GM18909 (cell line): ENCODE measurements around the gene PXDN.
A peak's percentile ranks its signal among the peaks of the same experiment; 100 is the strongest.
"Not testable (repeated sequence)": the region's sequence is repeated elsewhere in the genome, so short reads cannot be mapped to it uniquely, and the experiment has no call there.

Source experiments
- ATAC-seq: cut with Tn5 transposase; IDR thresholded peaks from one replicate; pipeline ENCODE4 v1.9.1; 2021; ENCODE audit warnings: mild to moderate bottlenecking; ENCODE audit not compliant: unreplicated experiment, poor library complexity

Gene PXDN, protein sequence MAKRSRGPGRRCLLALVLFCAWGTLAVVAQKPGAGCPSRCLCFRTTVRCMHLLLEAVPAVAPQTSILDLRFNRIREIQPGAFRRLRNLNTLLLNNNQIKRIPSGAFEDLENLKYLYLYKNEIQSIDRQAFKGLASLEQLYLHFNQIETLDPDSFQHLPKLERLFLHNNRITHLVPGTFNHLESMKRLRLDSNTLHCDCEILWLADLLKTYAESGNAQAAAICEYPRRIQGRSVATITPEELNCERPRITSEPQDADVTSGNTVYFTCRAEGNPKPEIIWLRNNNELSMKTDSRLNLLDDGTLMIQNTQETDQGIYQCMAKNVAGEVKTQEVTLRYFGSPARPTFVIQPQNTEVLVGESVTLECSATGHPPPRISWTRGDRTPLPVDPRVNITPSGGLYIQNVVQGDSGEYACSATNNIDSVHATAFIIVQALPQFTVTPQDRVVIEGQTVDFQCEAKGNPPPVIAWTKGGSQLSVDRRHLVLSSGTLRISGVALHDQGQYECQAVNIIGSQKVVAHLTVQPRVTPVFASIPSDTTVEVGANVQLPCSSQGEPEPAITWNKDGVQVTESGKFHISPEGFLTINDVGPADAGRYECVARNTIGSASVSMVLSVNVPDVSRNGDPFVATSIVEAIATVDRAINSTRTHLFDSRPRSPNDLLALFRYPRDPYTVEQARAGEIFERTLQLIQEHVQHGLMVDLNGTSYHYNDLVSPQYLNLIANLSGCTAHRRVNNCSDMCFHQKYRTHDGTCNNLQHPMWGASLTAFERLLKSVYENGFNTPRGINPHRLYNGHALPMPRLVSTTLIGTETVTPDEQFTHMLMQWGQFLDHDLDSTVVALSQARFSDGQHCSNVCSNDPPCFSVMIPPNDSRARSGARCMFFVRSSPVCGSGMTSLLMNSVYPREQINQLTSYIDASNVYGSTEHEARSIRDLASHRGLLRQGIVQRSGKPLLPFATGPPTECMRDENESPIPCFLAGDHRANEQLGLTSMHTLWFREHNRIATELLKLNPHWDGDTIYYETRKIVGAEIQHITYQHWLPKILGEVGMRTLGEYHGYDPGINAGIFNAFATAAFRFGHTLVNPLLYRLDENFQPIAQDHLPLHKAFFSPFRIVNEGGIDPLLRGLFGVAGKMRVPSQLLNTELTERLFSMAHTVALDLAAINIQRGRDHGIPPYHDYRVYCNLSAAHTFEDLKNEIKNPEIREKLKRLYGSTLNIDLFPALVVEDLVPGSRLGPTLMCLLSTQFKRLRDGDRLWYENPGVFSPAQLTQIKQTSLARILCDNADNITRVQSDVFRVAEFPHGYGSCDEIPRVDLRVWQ (N-terminal part only)

GRCh38 chr2:1744446-1745170 lies at the start of gene PXDN:
PXDN (minus strand) TSS chr2:1744515; CDS start chr2:1744455, 60 bp downstream.
- peak; percentile 56 for ATAC-seq

DNA sequence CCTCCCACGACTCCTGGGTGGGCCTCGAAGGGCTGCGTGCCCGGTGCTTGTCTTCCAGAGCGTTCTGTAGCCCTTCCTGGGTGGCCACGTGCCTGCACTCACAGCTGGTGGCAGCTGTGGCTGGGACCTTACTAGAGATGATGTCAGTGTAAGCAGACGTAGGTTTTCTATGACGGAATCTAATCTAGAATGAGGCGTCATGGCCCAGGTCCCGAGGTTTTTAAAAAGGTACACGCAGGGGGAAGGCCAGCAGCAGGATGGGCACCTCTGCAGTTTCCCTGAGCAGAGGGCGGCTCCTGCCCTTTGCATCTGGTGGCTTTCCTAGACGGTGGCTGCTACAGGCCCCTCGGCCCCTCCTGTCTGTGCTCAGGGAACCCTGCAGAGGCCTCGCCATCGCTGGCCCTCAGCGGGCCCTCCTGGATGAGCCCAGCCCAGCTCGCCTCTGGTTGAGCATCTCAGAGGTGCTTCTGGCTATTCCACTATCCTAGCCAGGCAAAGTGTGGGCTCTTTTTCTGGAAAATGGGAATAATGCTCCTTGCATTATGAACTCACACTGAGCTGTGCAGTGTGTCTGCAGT lies 49.6 kb upstream of the PXDN start:
- ATAC-seq = no peak

- ATAC-seq = no peak
Observed at GRCh38 chr2:1793001-1793867, 48.9 kb upstream of the PXDN start.

DNA sequence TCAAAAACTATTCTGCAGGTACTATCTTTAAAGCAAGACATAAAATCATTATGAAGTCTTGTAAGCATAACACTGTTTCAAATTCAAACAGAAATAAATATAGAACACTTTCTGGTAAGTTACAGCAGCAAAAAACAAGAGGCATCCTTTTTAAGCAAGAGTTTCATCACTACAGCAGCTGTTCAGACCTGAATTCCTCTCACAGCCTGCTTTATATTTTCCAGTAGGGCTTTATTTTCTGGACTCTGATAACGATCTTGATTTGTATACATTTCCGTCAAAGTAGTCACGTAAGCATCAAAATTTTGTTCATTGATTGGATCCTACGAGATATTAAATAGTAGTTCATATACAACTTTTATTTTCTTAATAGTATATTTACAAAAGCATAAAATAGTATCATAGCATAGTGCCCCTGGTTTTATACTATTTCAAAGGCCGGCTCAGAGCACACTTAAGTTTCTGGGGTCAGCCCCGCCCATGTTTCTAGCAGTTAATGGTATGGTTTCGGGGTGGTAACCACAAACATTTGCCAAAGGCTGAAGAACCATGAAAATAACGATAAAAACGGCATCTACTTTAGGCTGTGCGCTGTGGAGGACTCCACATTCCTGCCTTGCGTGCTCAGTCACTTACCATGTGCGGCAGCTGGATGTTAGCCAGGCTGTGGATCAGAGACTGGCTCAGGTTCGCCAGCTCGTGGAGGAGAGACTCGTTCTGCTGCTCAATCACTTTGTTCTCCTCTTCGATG lies 47.5 kb upstream of the PXDN start:
- no peak for ATAC-seq

GRCh38 chr2:1791006-1791605 lies 46.8 kb upstream of the PXDN start:
- no peak for ATAC-seq

DNA sequence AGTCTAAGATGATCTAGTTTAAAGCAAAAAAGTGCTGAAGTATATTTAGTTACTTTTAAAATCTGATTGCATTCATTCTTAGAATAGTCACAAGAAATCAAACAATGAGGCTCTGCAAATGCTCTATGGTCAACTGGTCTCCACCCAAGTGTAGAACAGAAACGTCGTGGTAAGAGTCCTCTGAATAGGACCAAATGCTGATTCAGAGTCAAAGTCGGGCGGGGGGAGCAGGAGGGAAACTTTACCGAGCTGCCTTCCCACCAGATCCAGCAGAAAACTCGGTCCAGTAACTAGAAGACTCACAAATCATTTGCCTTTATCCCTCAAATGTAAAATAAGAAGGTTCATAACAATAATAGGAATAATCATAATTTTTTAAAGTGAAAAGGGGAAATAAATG lies 46.2 kb upstream of the PXDN start:
- no peak for ATAC-seq

GRCh38 chr2:1789610-1790009 lies 45.3 kb upstream of the PXDN start:
- no peak for ATAC-seq

GRCh38 chr2:1788478-1788959 lies 44.2 kb upstream of the PXDN start:
- no peak for ATAC-seq

DNA sequence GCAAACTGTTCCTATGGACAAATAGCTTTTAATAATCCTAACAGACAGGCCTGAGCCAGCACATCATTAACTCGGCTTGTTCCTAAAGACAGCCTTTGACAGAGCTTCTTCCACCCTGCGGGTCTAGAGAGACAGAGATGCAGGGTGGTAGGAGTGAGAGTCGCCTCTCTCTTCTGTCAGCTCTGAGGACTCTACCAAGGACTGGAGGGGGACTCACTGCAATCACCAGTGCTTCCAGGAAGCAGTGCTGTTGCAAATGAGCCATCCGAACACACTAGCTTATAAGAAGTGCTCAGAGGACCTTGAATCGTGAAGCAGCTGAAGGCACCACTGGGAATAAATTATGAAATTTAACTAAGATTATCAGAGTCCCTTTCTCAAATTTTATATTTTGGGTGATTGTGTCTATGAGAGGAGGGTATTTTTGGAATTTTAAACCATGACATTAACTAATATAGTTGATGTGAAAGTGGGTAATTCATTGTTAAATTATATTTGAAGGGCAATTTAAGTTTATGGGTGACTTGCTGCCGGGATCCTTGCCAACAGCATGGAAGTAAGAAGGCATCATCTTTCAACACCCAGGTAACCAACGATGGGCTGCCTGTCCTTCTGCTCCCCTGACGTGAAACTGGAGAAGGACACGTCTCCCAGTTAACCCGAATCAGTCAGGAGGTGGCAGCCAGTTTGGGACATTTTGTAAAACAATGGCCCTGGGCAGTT lies 43.6 kb upstream of the PXDN start:
- ATAC-seq = no peak

GRCh38 chr2:1784986-1785617 lies 40.8 kb upstream of the PXDN start:
- ATAC-seq = no peak

DNA sequence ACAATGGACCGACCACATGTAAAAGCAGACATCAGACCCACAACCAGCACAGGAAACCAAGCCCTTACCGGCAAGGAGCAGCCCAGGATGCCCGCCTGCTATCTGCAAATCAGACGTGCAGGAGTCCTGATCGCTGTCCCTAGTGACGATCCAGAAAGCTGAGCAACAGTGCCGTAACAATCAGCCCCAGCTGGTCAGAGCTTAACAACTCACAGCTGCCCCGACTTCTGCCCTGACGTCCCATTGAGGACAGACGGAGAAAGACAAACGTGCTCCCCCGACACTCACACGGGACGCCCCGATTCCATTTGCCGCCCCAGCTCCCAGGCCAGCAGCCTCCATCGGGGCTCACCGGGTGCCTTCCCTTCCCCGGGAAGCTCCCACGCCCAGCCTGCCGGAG lies 39.8 kb upstream of the PXDN start:
- ATAC-seq = no peak

- no peak for ATAC-seq
Observed at GRCh38 chr2:1782514-1782913, 38.2 kb upstream of the PXDN start.

DNA sequence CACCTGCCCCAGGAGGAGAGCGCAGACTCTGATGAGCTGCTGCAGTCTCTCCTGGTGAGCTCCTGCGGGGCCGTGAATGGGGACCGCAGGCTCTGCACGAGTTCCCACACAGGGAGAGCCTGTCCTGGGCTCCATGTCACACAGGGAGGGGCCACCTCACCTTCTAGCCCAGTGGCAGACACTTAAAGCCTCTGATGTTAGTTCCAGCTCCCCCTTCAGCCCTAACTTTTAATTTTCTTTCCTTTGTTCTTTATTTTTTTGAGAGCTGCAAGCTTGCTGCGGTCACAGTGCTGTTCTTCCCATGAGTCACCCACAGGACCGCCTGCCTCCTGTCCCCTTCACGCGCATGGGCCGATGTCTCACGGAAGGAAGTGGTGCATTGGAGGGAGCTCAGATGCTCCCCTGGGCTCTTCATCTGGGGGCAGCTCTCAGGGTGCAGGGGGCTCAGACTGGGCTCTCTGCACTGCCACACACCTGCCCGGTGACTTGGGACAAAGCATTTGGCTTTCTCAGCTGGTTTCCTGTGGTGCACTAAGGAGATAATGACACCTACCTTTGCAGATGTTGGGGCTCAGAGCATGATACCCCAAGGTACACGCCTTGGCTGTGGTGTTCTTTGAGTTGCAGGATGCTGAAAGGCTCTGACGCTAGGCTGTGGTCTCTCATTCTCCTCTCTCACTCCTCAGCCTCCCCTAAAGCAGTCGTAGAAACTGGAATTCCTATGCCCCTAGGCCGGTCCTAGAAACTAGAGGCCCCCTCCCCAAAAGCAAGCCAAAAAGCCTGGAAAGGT lies 37.2 kb upstream of the PXDN start:
- ATAC-seq = no peak

- no peak for ATAC-seq
Observed at GRCh38 chr2:1780693-1781092, 36.4 kb upstream of the PXDN start.

DNA sequence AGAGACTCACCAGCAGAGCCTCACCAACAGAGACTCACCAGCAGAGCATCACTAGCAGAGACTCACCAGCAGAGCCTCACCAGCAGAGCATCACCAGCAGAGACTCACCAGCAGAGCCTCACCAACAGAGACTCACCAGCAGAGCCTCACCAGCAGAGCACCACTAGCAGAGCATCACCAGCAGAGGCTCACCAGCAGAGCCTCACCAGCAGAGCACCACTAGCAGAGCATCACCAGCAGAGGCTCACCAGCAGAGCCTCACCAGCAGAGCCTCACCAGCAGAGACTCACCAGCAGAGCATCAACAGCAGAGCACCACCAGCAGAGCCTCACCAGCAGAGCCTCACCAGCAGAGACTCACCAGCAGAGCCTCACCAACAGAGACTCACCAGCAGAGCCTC lies 35.7 kb upstream of the PXDN start:
- ATAC-seq = not testable (repeated sequence)

GRCh38 chr2:1778566-1778965 lies 34.3 kb upstream of the PXDN start:
- ATAC-seq = no peak
